Stimulated activated CD4-positive, alpha-beta T cell treated with anti-CD3 and anti-CD28 coated beads, TNF-alpha, amount 100 ng/mL, for 48 hours (primary cell): ENCODE results near the gene ACTR8.
"Not testable (repeated sequence)": the region's sequence is repeated elsewhere in the genome, so short reads cannot be mapped to it uniquely, and the experiment has no call there.

ENCODE experiments used
- DNase-seq, 3 donors: peaks; one replicate each; pipeline ENCODE4 v3.0.0-alpha.2; 2020; ENCODE audit warnings: low read depth in 3 of 3

The ACTR8 gene

GRCh38 chr3:53881691-53882593, at the start of gene ACTR8:
Gene ACTR8, minus strand, starts transcription at chr3:53882152. Its CDS starts 51 bp downstream, at chr3:53882101.
- DNase-seq = peak; percentile 71 to 72 (median 71)

DNA sequence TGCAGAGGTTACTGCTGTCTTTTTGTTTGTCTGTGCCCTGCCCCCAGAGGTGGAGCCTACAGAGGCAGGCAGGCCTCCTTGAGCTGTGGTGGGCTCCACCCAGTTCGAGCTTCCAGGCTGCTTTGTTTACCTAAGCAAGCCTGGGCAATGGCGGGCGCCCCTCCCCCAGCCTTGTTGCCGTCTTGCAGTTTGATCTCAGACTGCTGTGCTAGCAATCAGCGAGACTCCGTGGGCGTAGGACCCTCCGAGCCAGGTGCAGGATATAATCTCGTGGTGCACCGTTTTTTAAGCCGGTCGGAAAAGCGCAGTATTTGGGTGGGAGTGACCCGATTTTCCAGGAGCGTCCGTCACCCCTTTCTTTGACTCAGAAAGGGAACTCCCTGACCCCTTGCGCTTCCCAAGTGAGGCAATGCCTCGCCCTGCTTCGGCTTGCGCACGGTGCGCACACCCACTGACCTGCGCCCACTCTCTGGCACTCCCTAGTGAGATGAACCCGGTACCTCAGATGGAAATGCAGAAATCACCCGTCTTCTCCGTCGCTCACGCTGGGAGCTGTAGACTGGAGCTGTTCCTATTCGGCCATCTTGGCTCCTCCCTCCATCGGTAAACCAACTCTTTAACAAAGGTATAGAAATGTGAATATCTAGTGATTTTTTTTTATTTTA, 45.4 kb upstream of the ACTR8 start:
- not testable (repeated sequence) for DNase-seq

- DNase-seq = no peak
Measured at GRCh38 chr3:53921296-53921695, 39.3 kb upstream of the ACTR8 start.

- no peak for DNase-seq
Measured at GRCh38 chr3:53919741-53920140, 37.8 kb upstream of the ACTR8 start.

GRCh38 chr3:53913401-53913800, 31.4 kb upstream of the ACTR8 start:
- no peak for DNase-seq

DNA sequence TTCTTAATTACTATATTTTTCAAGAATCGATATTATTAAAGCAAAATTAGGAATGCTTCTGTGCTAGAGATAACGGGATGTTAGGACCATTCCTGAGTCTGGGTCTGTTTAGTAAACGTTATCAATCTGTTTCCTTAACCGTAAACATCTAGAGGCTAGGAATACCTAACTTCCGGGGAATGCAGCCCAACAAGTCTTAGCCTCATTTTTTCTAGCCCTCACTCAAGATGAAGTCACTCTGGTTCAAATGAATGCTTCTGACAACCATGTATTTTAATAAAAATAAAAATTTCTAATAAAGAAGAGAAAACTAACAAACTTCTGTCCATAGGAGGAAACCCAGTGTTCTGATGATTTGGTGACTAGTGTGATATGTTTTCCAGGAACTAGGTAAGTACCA, 20.8 kb upstream of the ACTR8 start:
- DNase-seq = no peak

DNA sequence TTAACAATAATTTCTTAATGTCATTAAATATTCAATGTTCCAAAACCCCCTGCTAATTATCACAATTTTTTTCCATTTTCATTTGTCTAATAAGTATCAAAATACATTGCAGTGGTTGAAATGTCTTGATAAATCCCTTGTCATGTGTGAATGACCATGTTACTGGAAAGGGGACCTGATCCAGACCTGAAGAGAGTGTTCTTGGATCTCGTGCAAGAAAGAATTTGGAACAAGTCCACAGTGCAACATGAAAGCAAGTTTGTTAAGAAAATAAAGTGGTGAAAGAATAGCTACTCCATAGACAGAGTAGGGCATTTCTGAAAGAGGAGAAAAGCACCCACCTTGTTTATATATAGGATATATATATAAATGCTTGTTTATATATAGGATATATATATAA, 20.1 kb upstream of the ACTR8 start:
- no peak for DNase-seq

GRCh38 chr3:53900666-53901331, 18.8 kb upstream of the ACTR8 start:
- no peak for DNase-seq

DNA sequence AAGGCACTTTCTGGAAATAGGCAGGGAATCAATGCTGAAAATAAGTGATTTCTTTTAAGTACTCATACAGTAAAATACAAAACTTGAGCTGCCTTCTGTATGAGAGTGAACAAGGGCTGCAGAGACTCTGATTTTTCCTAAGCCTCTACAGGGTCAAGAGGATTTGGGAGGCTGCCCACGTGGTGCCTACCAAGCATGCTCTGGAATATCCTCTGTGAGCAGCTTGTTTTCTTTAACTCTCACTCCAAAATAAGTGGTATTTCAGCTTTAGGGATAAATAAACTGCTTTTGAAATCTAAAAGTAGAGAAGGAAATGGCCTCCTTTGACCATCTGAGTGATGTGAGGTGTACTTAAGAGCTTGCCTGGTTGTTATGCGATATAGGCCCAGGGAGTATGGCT, 17.8 kb upstream of the ACTR8 start:
- no peak for DNase-seq

- no peak for DNase-seq
Measured at GRCh38 chr3:53892286-53892637, 10.3 kb upstream of the ACTR8 start.

DNA sequence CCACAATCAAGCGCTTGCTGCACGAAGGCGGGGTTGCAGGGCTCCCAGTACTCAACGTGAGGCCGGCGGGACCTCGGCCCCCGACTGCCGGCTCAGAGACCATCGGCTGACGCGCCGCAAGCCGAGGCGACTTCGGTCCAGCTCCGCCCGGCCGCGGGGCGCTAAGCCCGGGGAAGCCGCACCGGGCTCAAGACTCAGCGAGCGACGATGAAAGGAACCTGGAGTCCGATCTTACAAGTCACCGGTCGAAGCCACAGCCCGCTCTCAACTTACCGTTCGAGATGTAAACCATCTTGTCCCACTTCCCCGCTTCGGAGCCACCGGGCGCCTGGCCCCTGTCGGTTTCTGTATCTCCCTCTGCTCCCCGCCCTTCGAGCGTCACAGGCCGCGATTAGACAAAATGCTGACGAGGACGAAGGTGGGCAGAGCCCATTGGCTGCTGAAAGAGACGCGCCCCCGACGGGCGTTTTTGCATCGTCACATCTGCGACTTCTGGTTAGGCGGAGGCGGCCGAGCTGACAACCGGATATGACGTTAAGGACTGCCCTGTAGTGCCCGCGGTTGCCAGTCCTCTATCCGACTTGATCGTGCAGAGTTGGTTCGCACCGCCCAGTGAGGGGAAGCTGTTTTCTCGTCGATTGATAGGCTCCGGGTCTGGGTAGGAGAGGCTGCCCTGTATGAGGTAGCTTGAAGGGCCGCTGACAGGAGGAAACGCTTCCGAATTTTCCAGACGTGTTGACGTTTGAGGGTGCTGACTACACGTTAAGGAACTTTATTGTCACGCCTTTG, 9.7 kb upstream of the ACTR8 start, which contains the start of gene SELENOK:
Gene SELENOK, minus strand, starts transcription at position 363 of the 789 bp plus-strand sequence.
- peak; percentile 86 to 96 (median 92) for DNase-seq

- DNase-seq = peak in 1 of 3 donors; percentile 28
Measured at GRCh38 chr3:53890726-53891475, 8.9 kb upstream of the ACTR8 start.

- DNase-seq = no peak
Measured at GRCh38 chr3:53888232-53888631, 6.3 kb upstream of the ACTR8 start.

- DNase-seq = no peak
Measured at GRCh38 chr3:53887446-53887845, 5.5 kb upstream of the ACTR8 start.

DNA sequence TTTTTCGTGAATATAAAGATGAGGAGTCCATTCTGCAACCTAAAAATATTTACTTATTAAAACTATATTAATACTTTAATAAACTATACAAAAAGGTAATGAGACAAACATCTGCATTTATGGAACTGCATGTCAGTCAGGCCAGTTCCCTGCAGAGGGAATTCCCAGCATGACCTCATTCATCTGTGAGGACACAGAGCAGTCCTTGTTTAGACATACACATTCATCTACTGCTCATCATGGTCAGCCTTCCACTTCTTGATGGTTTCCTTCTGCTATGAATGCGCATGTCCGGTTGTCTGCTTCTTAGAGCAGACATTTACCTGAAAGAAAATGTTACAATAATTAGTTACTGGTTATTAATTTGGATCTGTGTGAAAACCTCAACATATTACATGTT, 3.3 kb upstream of the ACTR8 start:
- no peak for DNase-seq

DNA sequence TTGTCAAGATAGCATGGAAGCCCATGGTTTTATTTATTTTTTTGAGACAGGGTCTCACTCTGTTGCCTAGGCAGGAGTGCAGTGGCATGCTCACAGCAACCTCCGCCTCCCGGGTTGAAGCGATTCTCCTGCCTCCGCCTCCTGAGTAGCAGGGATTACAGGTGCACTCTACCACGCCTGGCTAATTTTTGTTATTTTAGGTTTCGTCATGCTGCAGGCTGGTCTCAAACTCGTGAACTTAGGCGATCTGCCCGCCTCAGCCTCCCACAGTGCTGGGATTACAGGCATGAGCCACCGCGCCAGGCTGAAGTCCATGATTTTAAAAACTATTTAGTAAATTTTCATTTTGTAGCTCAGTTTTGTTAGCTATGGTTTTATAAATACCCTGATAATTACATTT, 2.7 kb upstream of the ACTR8 start:
- no peak for DNase-seq

- no peak for DNase-seq
Measured at GRCh38 chr3:53883008-53883407, 1.1 kb upstream of the ACTR8 start.

GRCh38 chr3:53880396-53881345, 1.3 kb downstream of the ACTR8 start:
- DNase-seq = no peak

- no peak for DNase-seq
Measured at GRCh38 chr3:53865732-53866499, 16.0 kb downstream of the ACTR8 start.
